LoVo (cell line): ENCODE results near the gene GPR179.

ENCODE experiments used
- DNase-seq: peaks from one replicate; pipeline ENCODE4 v3.0.0-alpha.2; 2016; ENCODE audit warnings: low spot score

GPR179 gene

DNA sequence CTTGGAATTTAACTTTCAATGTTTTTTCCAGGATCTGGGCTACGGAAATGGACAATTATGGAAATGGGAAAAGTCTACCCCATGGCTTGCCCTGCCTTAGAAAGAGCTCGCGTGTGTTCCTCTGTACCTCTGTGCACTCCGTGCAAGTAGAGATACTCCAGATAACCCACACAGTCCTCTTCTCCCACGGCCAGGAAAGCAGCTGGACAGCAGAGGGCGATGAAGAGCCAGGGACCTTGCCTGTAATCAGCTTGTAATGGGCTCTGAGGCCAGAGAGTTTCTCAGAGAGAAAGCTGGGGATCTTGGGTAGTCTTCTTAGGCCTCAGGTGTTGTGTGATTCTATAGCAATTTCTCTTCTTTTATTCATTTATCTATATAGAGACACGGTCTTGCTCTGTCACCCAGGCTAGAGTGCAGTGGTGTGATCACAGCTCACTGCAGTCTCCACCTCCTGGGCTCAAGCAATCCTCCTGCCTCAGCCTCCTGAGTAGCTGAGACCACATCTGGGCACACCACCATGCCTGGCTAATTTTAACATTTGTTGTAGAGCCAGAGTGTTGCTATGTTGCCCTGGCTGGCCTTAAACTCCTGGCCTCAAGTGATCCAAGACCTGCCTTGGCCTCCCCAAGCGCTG is 5.5 kb upstream of the GPR179 start:
- DNase-seq: peak; percentile 71

- DNase-seq: no peak
These were observed 2.0 kb upstream of the GPR179 start for GRCh38 chr17:38345743-38346142.

DNA sequence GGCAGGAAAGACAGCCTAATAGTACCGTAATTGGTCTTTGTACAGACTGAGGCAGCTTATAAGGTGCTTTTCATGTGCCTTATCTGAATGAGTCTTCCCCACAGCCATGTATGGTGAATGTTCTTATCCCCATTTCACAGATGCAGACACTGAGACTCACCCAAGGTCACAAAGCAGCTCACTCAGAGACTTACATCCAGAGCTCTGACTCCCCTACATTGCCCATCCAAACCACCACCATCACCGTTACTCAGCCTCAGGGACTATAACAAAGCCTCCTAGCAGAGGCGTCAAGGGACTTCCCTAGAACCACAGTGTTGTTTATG is 627 bp upstream of the GPR179 start:
- no peak for DNase-seq

GRCh38 chr17:38342886-38343607 is 709 bp downstream of the GPR179 start:
- DNase-seq: no peak

- DNase-seq: peak; percentile 56
These were observed 2.6 kb downstream of the GPR179 start for GRCh38 chr17:38341035-38341721.

- no peak for DNase-seq
These were observed 3.9 kb downstream of the GPR179 start for GRCh38 chr17:38339891-38340290.

GRCh38 chr17:38338535-38338934 is 5.2 kb downstream of the GPR179 start:
- no peak for DNase-seq

DNA sequence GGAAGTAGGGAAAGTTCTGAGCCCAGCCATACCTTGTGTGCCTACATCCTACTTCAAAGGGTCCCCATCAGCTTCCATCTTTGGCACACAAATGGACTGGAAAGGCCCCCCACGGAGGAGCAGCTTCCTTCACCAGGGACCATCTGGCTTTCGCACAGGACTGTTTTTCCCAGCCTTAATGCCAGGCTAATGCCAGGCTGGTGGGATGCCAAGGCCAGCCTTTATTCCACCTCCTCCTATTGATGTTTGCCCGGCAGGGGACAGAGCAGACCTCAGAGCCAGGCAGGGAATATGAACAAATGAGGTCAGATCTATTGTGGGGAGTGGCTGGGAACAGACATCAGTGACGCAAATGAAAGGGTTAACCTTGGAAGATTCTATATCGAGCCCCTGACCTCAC is 5.7 kb downstream of the GPR179 start:
- DNase-seq: no peak

DNA sequence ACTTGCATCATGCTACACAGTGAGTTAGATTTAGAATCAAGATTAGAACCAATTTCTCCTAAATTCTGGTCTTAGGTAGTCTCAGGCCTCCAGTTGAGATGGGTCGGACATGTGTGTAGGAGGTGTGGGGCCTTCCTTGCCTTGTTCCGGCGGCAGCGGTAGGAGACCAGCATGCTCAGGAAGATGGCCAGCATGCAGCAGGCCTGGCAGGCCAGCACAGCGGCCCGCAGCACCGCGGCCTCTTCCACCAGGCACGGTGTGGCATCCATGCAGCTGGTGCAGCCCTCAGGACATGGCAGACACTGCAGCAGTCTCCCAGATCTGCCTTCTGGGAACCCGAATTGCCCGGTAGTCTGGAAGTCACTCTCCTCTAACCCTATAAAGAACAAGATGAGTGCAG is 6.9 kb downstream of the GPR179 start:
- DNase-seq: no peak

DNA sequence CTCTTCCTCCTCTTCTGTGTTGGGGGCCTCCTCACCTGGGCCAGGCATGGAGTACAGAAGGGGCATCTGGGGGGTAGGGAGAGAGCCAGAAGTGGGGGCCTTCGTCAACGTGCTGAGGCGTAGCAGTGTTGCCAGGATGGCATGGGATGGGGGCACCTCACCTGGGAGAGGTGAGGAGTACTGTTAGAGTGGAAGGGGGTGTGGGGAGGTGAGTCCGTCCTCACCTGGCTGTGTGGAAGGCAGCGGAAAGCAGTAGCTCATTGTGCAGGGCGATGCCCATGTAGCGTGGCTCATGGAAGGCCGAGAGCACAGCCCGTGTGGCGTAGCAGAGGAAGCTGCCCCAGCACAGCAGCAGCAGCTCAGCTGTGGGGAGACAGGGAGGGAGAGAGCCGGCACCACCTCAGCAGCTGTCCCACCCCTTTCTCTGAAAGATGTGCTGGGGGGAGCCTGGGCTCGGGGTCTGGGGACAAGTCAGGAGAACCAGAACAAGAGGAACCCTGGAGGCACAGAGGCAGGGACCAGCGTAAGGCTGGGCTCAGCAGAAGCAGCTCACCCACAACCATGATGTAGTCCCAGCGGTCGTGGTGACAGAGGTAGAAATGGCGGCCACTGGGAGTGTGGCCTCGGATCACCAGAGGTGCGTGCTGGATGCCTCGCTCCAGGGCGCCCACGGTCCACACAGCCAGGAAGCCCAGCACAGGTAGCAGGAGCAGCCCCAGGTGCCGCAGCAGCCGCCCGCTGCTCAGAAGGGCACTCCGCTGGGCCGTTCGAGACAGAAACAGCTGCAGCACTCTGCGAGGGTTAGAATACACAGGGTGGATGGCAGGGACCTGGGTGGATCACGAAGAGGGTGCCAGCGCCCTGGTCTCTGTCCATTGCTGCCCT is 9.0 kb downstream of the GPR179 start:
- no peak for DNase-seq

- no peak for DNase-seq
These were observed 10.0 kb downstream of the GPR179 start for GRCh38 chr17:38333635-38334295.

DNA sequence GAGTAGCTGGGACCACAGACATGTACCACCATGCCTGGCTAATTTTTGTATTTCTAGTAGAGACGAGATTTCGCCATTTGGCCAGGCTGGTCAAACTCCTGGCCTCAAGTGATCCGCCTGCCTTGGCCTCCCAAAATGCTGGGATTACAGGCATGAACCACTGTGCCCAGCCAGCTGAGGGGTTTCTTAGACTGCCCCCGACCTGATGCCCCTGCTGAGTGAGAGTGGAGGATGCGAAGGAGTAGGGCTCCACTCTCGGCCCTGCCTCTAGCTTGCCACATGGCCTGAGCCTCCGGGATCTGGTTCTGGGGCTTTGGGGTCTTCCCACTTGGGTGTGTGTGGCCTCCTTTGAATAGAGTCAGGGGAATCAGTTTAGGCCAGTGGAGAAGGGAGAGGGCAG is 11.0 kb downstream of the GPR179 start:
- no peak for DNase-seq

DNA sequence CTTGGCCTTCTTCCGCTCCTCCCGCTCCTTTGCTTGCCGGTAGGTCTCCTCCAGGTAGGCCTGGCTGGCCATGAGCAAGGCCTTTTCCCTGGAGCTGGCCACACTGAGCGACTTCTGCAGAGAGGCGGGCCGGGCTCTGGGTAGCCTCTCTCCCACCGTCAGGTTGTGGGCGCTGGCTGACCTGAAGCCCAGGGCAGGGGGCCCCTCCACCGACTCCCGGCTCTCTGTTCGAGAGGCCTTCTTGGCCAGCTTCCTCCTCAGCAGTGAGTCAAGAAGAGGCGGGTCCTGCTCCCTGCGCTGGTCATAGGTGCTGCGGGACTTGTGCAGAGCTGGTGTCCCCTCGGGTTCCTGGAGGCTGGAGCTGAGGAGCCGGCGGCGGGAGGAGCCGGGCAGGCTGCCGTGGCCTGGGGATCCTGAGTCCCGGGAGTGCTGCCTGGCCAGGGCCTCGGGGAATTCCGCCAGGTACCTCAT is 12.8 kb downstream of the GPR179 start:
- DNase-seq: no peak

DNA sequence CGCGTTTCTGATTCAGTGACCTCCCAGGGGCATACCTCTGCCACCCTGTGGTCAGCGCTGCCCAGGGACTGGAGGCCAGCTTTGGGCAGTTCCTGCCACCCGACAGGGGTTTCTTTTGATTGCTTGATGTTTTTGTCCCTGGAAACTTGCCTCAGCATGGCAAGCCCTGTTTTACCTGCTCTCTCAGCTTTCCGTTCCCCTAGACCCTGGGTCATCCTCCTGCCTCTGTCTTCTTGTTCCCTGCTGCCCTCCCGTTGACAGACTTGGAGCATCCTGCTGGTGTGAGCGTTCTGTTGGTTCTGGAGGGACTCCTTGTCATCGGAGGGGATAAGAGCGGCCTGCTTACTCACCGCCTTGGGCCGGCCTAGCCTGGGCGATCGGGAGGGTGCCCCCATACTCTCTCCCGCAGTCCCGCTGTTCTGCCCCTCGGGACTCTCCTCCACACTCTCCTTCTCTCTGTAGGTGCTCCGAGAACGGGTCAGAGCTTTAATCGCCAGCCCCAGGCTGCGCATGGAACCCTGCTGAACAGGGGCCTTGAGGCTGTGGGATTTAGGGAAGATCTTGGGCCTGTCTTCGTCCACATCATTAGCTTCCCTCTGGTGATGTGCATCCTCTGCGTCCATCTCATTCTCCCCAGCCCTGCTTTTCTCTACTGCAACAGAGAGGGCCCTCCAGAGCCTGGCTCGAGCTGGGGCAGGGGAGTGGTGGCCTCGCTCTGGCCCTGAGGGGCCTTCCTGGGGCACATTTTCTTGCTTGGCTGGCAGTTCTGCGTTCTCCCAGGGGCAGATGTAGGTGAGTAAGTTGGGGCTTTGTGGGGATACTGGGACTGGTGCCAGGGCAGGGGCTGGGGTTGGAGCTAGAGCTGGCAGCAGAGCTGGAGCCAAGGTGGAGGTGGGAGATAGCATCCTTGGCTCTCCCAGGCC is 13.7 kb downstream of the GPR179 start:
- no peak for DNase-seq

- no peak for DNase-seq
These were observed 14.5 kb downstream of the GPR179 start for GRCh38 chr17:38329284-38329683.

- no peak for DNase-seq
These were observed 15.1 kb downstream of the GPR179 start for GRCh38 chr17:38328620-38329019.

DNA sequence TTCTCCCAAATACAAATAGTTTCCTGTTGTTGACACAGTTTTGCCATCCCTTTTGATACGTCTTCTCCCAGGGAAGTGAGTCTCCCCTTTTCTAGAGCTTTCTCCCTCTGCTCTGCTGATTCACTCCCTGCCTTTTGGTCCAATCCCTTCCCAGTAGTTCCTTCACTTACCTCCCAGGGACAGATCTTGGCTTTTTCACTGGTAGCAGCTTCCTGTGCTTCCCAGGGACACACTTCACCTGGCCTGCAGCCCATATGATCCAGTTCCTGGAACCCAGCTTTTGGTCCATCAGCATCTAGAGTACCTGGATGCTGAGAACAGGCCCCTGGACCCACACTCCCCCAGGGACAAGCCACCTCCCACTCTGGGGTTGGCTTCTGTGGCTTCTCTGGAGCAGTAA is 15.8 kb downstream of the GPR179 start:
- DNase-seq: no peak

- DNase-seq: no peak
These were observed 16.6 kb downstream of the GPR179 start for GRCh38 chr17:38326996-38327792.

DNA sequence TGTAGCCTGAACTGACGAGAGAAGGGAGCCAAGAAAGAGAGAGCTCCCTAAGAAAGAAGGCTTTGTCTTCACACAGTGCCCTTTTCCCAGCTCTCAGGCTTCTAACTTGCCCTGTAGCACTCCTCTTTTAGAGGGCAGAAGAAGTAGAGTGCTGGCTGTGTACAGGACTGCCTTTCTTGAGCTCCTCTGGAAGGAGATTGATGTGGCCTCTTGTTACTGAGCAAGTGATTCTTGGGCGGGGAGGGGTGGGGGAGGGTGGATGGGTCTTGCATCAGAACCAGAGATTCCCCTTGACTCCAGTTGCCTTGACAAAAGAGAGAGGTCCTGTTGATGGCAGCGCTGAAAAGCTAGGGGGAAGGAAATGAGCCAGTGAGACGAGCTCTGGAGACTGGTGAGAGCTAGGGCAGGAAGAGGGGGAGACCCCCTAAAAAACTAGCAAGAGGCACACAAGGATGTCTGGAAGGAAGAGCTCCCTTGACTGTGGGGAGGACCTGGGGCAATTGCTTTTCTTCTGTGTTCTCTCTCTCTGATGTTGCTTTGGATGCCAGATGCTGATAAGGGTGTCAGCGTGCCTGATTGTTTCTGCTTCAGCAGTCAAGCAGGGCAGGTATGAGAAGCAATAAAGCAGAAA is 18.4 kb downstream of the GPR179 start:
- no peak for DNase-seq
